Glomerular endothelial cell (primary cell): ENCODE data around the gene CEMIP. TPM values are rescaled to one million over a fixed set of nuclear protein-coding genes. Genes with fewer than 3 reads are reported as not detected.

ENCODE experiments used
- DNase-seq: peaks from one replicate; pipeline ENCODE4 v3.0.0-alpha.2; 2011; ENCODE audit warnings: low read depth, low spot score; ENCODE audit errors: extremely low read depth
- total RNA-seq: library from RNA; depleted of rRNA; stranded (reverse); fragments of >200 nt; gene quantifications from 2 replicates; pipeline ENCODE4 v1.2.3, GENCODE V29; 2015

The CEMIP gene
- 0.53 and 2.0 TPM in 2 replicates for total RNA-seq

GRCh38 chr15:80778964-80779657 is at the start of gene CEMIP:
Gene CEMIP (plus strand): TSS chr15:80779370. CDS start chr15:80873880, 94,510 bp downstream.
- no peak for DNase-seq

GRCh38 chr15:80730387-80730786 is 48.8 kb upstream of the CEMIP start:
- DNase-seq, result no peak

GRCh38 chr15:80730926-80731325 is 48.2 kb upstream of the CEMIP start:
- no peak for DNase-seq

- no peak for DNase-seq
Observed at GRCh38 chr15:80732167-80732566, 47.0 kb upstream of the CEMIP start.

GRCh38 chr15:80732818-80733217 is 46.4 kb upstream of the CEMIP start:
- no peak for DNase-seq

GRCh38 chr15:80733460-80733859 is 45.7 kb upstream of the CEMIP start:
- no peak for DNase-seq

- DNase-seq, result no peak
Observed at GRCh38 chr15:80735344-80735743, 43.8 kb upstream of the CEMIP start.

- DNase-seq, result no peak
Observed at GRCh38 chr15:80736560-80736959, 42.6 kb upstream of the CEMIP start.

- DNase-seq, result no peak
Observed at GRCh38 chr15:80739919-80740318, 39.3 kb upstream of the CEMIP start.

GRCh38 chr15:80742081-80742480 is 37.1 kb upstream of the CEMIP start:
- DNase-seq, result no peak

GRCh38 chr15:80743189-80743833 is 35.9 kb upstream of the CEMIP start:
- no peak for DNase-seq

GRCh38 chr15:80744415-80744814 is 34.8 kb upstream of the CEMIP start:
- DNase-seq, result no peak

GRCh38 chr15:80744826-80745225 is 34.3 kb upstream of the CEMIP start:
- DNase-seq, result no peak

- DNase-seq, result no peak
Observed at GRCh38 chr15:80745888-80746287, 33.3 kb upstream of the CEMIP start.

GRCh38 chr15:80747317-80748053 is 31.7 kb upstream of the CEMIP start:
- DNase-seq, result no peak

- no peak for DNase-seq
Observed at GRCh38 chr15:80749589-80749988, 29.6 kb upstream of the CEMIP start.

GRCh38 chr15:80750575-80750974 is 28.6 kb upstream of the CEMIP start:
- DNase-seq, result no peak

- no peak for DNase-seq
Observed at GRCh38 chr15:80752204-80752603, 27.0 kb upstream of the CEMIP start.

GRCh38 chr15:80753161-80753560 is 26.0 kb upstream of the CEMIP start:
- DNase-seq, result no peak

- DNase-seq, result no peak
Observed at GRCh38 chr15:80754014-80754413, 25.2 kb upstream of the CEMIP start.

GRCh38 chr15:80755885-80756284 is 23.3 kb upstream of the CEMIP start:
- no peak for DNase-seq
